Urothelium cell line (cell line): Measurements from ENCODE around the gene CRAT.

Experiments used
- DNase-seq: peaks from one replicate; pipeline ENCODE4 v3.0.0; 2011; ENCODE audit warnings: low spot score, mixed read lengths
- FAIRE-seq: peaks from 2 replicates; lab custom pipeline; 2011; peaks lifted over from hg19 to GRCh38; lab: Jason Lieb, UNC

The CRAT gene

GRCh38 chr9:129094387-129095169 is 16.0 kb downstream of the CRAT start:
- DNase-seq (no peak), FAIRE-seq (no peak)

- peak; percentile 9 for FAIRE-seq
- DNase-seq = no peak
These were observed 16.8 kb downstream of the CRAT start for GRCh38 chr9:129093602-129094386.

GRCh38 chr9:129089246-129089645 is 21.3 kb downstream of the CRAT start:
- no peak for FAIRE-seq

GRCh38 chr9:129084087-129084486 is 26.5 kb downstream of the CRAT start:
- no peak for DNase-seq
- no peak for FAIRE-seq

More at GRCh38 chr9:129089246-129089645, 21.3 kb downstream of the CRAT start:
- DNase-seq = no peak

- no peak for FAIRE-seq
These were observed 29.1 kb downstream of the CRAT start for GRCh38 chr9:129081388-129081904.

GRCh38 chr9:129080601-129081387 is 29.8 kb downstream of the CRAT start, which contains the start of gene DOLPP1:
DOLPP1 (plus strand) TSS chr9:129081111; CDS start chr9:129081132, 21 bp downstream.
- no peak for FAIRE-seq
- DNase-seq = peak; percentile 99

More at GRCh38 chr9:129081388-129081904, 29.1 kb downstream of the CRAT start:
- DNase-seq = no peak

- DNase-seq = no peak
- no peak for FAIRE-seq
These were observed 30.3 kb downstream of the CRAT start for GRCh38 chr9:129080298-129080600.

GRCh38 chr9:129079829-129080228 is 30.8 kb downstream of the CRAT start:
- no peak for FAIRE-seq
- DNase-seq = no peak

GRCh38 chr9:129078691-129079503 is 31.7 kb downstream of the CRAT start:
- DNase-seq (no peak), FAIRE-seq (no peak)

GRCh38 chr9:129077236-129077635 is 33.4 kb downstream of the CRAT start:
- no peak for DNase-seq
- no peak for FAIRE-seq

- FAIRE-seq (no peak), DNase-seq (no peak)
These were observed 34.0 kb downstream of the CRAT start for GRCh38 chr9:129076640-129077037.

- FAIRE-seq = no peak
These were observed 34.5 kb downstream of the CRAT start for GRCh38 chr9:129075996-129076639.

GRCh38 chr9:129074106-129074505 is 36.5 kb downstream of the CRAT start:
- no peak for DNase-seq
- FAIRE-seq = no peak

More at GRCh38 chr9:129075996-129076639, 34.5 kb downstream of the CRAT start:
- DNase-seq = no peak

GRCh38 chr9:129073404-129073803 is 37.2 kb downstream of the CRAT start:
- FAIRE-seq (no peak), DNase-seq (no peak)

GRCh38 chr9:129072171-129072570 is 38.4 kb downstream of the CRAT start:
- no peak for FAIRE-seq
- DNase-seq = no peak

GRCh38 chr9:129071526-129072126 is 39.0 kb downstream of the CRAT start:
- FAIRE-seq (no peak), DNase-seq (no peak)

- FAIRE-seq (no peak), DNase-seq (no peak)
These were observed 39.7 kb downstream of the CRAT start for GRCh38 chr9:129070696-129071525.

- no peak for DNase-seq
- FAIRE-seq = no peak
These were observed 40.5 kb downstream of the CRAT start for GRCh38 chr9:129069862-129070641.
